ENCODE measurements around the gene SIGLEC9. TPM values are rescaled to one million over a fixed set of nuclear protein-coding genes. Genes with fewer than 3 reads are reported as not detected.

The SIGLEC9 gene
- total RNA-seq, 2 donors from 2014 or later, result not detected

DNA sequence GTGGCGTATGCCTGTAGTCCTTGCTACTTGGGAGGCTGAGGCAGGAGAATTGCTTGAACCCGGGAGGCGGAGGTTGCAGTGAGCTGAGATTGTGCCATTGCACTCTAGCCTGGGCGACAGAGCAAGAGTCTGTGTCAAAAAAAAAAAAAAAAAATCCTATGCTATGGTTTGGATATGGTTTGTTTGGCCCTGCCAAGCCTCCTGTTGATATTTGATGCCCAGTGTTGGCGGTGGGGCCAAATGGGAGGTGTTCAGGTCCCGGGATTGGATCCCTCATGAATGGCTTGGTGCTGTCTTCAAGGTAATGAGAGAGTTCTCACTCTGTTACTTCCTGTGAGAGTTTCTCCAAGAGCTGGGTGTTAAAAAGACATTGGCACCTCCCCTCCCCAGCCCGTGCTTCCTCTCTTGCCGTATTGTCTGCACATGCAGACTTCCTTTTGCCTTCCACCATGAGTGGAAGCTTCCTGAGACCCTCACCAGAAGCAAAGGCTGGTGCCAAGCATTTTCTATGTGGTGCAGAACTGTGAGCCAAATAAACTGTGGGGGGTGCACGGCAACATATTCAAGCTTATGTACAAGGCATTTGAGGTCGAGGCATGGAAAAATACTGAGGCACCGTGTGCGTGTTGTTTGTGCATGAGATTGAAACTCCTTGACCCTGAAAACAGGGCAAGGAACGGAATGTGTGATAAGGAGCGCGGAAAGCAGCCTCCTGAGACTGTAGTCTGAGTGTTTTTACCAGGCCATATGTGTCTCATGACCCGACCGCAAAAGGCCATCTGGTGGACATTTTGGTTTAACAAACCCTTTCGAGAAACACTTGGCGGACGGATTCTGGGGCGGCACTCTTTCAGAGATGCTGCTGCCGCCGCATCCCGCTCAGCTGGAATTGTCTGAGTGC is 7.3 kb downstream of the SIGLEC9 start:
- no peak for DNase-seq
- H3K9me3 Mint-ChIP-seq, result no peaks in the 10 kb centered on the region
- WGBS, 2 experiments (ENCODE audit: insufficient coverage in 1 of 2, insufficient read length in 1 of 2), result 91% methylated on average over 20 to 24 of the region's 24 CpGs

DNA sequence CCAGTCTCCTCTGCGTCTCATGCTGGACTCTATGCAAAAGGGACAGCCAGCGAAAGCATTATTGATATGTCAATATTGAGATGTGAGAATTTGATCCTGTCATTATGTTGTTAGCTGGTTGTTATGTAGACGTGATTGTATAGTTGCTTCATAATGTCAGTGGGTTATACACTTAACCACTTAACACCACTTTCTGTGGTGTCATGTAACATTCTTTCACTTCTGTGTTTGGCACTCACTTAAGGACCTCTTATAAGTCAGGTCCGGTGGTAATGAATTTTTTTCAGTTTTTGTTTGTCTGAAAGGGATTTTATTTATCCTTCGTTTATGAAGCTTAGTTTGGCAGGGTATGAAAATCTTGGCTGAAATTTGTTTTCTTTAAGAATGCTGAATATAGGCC is 10.3 kb downstream of the SIGLEC9 start:
- H3K9ac ChIP-seq (ENCODE audit: extremely low read depth, low read length, poor library complexity, severe bottlenecking), result no peak overlapping the region
- no peak overlapping the region for H3K4me3 ChIP-seq (ENCODE audit: low read length)
- 90 to 100% methylated on average over 1 to 4 of the region's 5 CpGs for WGBS, 2 experiments (ENCODE audit: insufficient coverage in 1 of 2, insufficient read length in 1 of 2)
- H3K27me3 ChIP-seq (ENCODE audit: control insufficient read depth, insufficient read depth, low read length, poor library complexity, severe bottlenecking), result no peaks in the 10 kb centered on the region
- no peaks in the 10 kb centered on the region for H3K4me1 ChIP-seq (ENCODE audit: control insufficient read depth, insufficient read depth, low read length)
- Mint-ChIP-seq H3K9me3 (no peaks in the 10 kb centered on the region), H3K27ac (no peak overlapping the region), H3K4me3 (no peak overlapping the region), H3K36me3 (ENCODE audit: low read depth) (no peaks in the 10 kb centered on the region), H3K4me1 (peaks cover 16% of the 10 kb centered on the region), H3K27me3 (ENCODE audit: insufficient read depth) (peaks cover 7% of the 10 kb centered on the region)
- H3K9me3 ChIP-seq (ENCODE audit: control insufficient read depth, low read length), result no peaks in the 10 kb centered on the region
- TF ChIP-seq, protein P1, sequence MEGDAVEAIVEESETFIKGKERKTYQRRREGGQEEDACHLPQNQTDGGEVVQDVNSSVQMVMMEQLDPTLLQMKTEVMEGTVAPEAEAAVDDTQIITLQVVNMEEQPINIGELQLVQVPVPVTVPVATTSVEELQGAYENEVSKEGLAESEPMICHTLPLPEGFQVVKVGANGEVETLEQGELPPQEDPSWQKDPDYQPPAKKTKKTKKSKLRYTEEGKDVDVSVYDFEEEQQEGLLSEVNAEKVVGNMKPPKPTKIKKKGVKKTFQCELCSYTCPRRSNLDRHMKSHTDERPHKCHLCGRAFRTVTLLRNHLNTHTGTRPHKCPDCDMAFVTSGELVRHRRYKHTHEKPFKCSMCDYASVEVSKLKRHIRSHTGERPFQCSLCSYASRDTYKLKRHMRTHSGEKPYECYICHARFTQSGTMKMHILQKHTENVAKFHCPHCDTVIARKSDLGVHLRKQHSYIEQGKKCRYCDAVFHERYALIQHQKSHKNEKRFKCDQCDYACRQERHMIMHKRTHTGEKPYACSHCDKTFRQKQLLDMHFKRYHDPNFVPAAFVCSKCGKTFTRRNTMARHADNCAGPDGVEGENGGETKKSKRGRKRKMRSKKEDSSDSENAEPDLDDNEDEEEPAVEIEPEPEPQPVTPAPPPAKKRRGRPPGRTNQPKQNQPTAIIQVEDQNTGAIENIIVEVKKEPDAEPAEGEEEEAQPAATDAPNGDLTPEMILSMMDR (conservative IDR thresholded peaks at IDR 0.05), result no peak
- DNase-seq, result no peak
- no peaks in the 10 kb centered on the region for H3K36me3 ChIP-seq (ENCODE audit: control insufficient read depth, insufficient read depth, low read length)
- no peak overlapping the region for H3K27ac ChIP-seq (ENCODE audit: low read depth, low read length)

More for the DNA sequence above, 7.3 kb downstream of the SIGLEC9 start:
- Mint-ChIP-seq H3K27me3 (ENCODE audit: insufficient read depth) (peaks cover 9% of the 10 kb centered on the region), H3K4me1 (peaks cover 3% of the 10 kb centered on the region), H3K36me3 (ENCODE audit: low read depth) (no peaks in the 10 kb centered on the region), H3K4me3 (no peak overlapping the region), H3K27ac (no peak overlapping the region)
- no peak overlapping the region for H3K4me3 ChIP-seq (ENCODE audit: low read length)
- H3K9me3 ChIP-seq (ENCODE audit: control insufficient read depth, low read length), result no peaks in the 10 kb centered on the region
- no peak overlapping the region for H3K27ac ChIP-seq (ENCODE audit: low read depth, low read length)
- TF ChIP-seq, protein P1 (conservative IDR thresholded peaks at IDR 0.05), result peak; percentile 47
- no peaks in the 10 kb centered on the region for H3K4me1 ChIP-seq (ENCODE audit: control insufficient read depth, insufficient read depth, low read length)
- no peaks in the 10 kb centered on the region for H3K36me3 ChIP-seq (ENCODE audit: control insufficient read depth, insufficient read depth, low read length)
- no peak overlapping the region for H3K9ac ChIP-seq (ENCODE audit: extremely low read depth, low read length, poor library complexity, severe bottlenecking)
- H3K27me3 ChIP-seq (ENCODE audit: control insufficient read depth, insufficient read depth, low read length, poor library complexity, severe bottlenecking), result no peaks in the 10 kb centered on the region

DNA sequence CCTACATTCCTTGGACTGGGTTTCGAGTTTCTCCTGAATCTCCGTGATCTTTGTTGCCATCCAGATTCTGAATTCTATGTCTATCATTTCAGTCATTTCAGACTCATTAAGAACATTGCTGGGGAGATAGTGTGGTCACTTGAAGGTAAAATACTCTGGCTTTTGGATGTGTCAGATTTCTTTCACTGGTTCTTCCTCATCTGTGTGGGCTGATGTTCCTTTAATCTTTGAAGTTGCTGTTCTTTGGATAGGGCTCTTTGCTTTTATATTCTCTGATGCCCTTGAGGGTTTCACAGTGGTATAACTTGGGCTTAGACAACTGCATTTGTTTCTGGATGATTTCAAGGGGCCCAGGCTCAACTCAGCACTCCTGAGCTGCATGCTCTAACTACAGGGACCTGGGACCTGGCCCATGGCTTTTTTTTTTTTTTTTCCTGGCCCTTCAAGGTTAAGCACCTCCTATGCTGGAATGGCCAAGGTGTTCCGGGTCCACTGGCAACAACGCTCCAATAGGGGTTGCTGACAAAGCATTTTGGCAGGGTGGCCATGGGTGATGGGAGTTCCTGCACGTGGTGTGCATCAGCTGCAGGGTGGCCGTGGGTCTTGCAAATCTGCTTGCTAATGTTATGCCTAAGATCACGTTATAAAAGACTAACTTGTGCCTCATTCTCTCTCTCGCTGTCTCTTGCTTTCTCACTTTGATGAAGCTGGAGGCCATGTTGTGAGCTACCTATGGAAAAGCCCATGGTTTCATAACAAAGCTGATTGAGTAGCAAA is 11.5 kb downstream of the SIGLEC9 start:
- H3K27ac Mint-ChIP-seq, result no peak overlapping the region

More for the DNA sequence above, 11.5 kb downstream of the SIGLEC9 start:
- H3K36me3 Mint-ChIP-seq (ENCODE audit: low read depth), result no peaks in the 10 kb centered on the region
- Histone ChIP-seq H3K4me1 (ENCODE audit: control insufficient read depth, insufficient read depth, low read length) (no peaks in the 10 kb centered on the region), H3K27me3 (ENCODE audit: control insufficient read depth, insufficient read depth, low read length, poor library complexity, severe bottlenecking) (no peaks in the 10 kb centered on the region), H3K9ac (ENCODE audit: extremely low read depth, low read length, poor library complexity, severe bottlenecking) (no peak overlapping the region), H3K4me3 (ENCODE audit: low read length) (no peak overlapping the region), H3K27ac (ENCODE audit: low read depth, low read length) (no peak overlapping the region), H3K36me3 (ENCODE audit: control insufficient read depth, insufficient read depth, low read length) (no peaks in the 10 kb centered on the region), H3K9me3 (ENCODE audit: control insufficient read depth, low read length) (no peaks in the 10 kb centered on the region)
- H3K27me3 Mint-ChIP-seq (ENCODE audit: insufficient read depth), result peaks cover 5% of the 10 kb centered on the region
- H3K4me3 Mint-ChIP-seq, result no peak overlapping the region
- peaks cover 22% of the 10 kb centered on the region for H3K4me1 Mint-ChIP-seq
- peak; percentile 35 for DNase-seq
- H3K9me3 Mint-ChIP-seq, result no peaks in the 10 kb centered on the region
- TF ChIP-seq, protein P1 (conservative IDR thresholded peaks at IDR 0.05), result no peak
- 91 to 97% methylated on average over 5 to 8 of the region's 8 CpGs for WGBS, 2 experiments (ENCODE audit: insufficient coverage in 1 of 2, insufficient read length in 1 of 2)

Measured in endodermal cell (in vitro differentiated cells).